KBM-7 (cell line): ENCODE results near the gene MRPS9.
A peak's percentile ranks its signal among the peaks of the same experiment; 100 is the strongest.

ENCODE experiments used
- DNase-seq: peaks from one replicate; pipeline ENCODE4 v3.0.0-alpha.2; 2015
- in situ Hi-C: fragments of 300-500 bp; cut with MboI; formaldehyde crosslinking; loops from 2 replicates; pipeline ENCODE4 v1.14.3; 2020; ENCODE audit warnings: low sequenced_read_pairs, low pct_unique_long_range_greater_than_20kb, mixed read lengths

MRPS9 gene

DNA sequence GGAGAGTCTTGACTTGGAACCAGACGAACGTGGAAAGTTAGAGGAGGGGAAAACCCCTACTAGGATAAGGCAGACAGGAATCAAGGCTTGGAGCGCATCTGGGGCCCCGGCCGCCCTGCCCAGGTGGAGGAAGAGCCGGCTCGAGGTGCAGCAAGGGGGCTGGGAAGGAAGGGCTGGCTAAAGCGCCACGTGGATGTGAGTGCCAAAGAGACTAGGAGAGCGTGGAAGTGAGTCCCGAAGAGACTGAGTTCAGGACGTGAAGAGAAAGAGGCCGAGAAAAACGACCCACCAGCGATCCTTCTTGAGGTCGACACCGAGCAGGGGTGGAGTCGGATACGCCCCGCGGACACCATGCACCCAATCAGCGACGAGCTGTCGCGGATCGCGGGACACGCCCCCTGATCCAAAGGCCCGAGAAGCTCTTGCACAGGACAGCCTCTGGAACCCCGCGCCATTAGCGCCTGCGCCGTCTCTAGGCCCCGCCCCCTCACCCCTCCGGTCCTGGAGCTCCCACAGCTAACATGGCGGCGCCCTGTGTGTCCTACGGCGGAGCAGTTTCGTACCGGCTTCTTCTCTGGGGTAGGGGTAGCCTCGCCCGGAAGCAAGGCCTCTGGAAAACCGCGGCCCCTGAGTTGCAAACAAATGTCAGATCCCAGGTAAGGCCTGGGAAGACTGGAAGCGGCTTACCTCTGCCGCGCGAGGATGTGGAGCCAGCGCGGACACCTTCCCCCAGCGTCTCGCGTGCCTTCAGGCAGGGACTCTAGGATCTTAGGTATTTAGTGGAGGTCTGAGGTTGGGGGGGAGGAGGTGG, at the start of gene MRPS9:
MRPS9 (plus strand) TSS at position 498 of the 811 bp plus-strand sequence; CDS start at position 522, 24 bp downstream.
- in situ Hi-C loops: no loop called here
- peak; percentile 98 for DNase-seq

DNA sequence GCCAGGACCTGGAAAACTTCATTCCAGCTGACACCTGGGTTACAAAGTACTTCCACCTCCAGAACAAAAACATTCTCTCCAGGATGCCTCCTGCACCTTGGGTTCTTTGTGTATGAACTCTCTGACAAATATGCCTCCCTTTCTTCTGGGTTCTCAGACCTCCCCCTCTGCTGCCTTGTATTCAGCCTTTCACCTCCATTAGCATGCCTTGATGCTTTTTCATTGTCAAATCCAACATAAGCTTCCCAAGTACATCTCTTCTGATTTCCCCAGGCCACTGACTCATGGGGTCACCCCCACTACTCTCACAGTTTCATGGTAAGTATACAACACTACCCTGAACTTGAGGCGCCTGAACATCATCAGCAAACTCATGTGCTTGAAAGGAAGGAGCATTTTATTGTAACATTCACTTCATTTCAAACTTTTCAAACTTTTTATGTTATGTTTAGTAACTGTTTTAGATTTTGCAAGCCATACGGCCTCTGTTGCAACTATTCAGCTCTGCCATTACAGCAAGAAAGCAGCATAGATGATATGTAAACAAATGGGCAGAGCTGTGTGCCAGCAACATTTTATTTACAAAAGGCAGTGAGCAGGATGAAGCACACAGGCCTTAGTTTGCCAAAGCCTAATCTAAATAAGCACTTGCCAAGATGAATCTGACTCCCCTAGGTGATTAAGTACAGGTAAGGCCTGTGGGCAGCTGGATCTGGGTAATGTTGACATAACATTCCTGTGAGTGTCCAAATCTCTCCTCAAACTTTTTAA, 32.5 kb upstream of the MRPS9 start:
- in situ Hi-C loops: no loop called here
- DNase-seq: no peak

- DNase-seq: no peak
- in situ Hi-C loops: no loop called here
Observed at GRCh38 chr2:105007367-105007766, 30.5 kb upstream of the MRPS9 start.

DNA sequence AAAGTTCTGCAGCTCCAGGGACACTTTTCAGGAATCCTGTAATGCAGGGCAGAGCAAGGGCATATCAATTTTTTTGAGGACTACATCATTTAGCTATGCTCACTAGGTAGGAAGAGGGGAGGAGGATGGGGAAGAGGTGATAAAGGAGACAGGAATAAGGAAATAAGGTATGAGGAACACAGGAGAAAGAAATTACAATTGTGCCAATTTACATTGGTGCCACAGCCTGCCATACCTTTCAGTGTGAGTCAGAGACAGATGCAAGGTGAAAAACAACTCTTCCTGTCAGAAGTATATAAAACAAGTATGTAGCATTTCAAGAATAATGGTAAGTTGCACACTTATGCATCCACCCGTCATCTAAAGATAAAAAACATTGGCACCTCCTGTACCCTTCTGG, 5.4 kb upstream of the MRPS9 start:
- in situ Hi-C loops: no loop called here
- DNase-seq: no peak

- in situ Hi-C loops: no loop called here
- no peak for DNase-seq
Observed at GRCh38 chr2:105034170-105034569, 3.7 kb upstream of the MRPS9 start.

- in situ Hi-C loops: no loop called here
Observed at GRCh38 chr2:105038383-105039061, 653 bp downstream of the MRPS9 start.

GRCh38 chr2:105039559-105039958, 1.7 kb downstream of the MRPS9 start:
- DNase-seq: no peak
- in situ Hi-C loops: no loop called here

More at GRCh38 chr2:105038383-105039061, 653 bp downstream of the MRPS9 start:
- DNase-seq: no peak

GRCh38 chr2:105042189-105042588, 4.3 kb downstream of the MRPS9 start:
- in situ Hi-C loops: no loop called here
- no peak for DNase-seq

GRCh38 chr2:105052773-105053172, 14.9 kb downstream of the MRPS9 start:
- in situ Hi-C loops: no loop called here

GRCh38 chr2:105055613-105056012, 17.7 kb downstream of the MRPS9 start:
- no peak for DNase-seq
- in situ Hi-C loops: no loop called here

More at GRCh38 chr2:105052773-105053172, 14.9 kb downstream of the MRPS9 start:
- DNase-seq: no peak

GRCh38 chr2:105056245-105056644, 18.4 kb downstream of the MRPS9 start:
- in situ Hi-C loops: no loop called here
- no peak for DNase-seq

GRCh38 chr2:105057005-105057404, 19.1 kb downstream of the MRPS9 start:
- in situ Hi-C loops: no loop called here
- no peak for DNase-seq

DNA sequence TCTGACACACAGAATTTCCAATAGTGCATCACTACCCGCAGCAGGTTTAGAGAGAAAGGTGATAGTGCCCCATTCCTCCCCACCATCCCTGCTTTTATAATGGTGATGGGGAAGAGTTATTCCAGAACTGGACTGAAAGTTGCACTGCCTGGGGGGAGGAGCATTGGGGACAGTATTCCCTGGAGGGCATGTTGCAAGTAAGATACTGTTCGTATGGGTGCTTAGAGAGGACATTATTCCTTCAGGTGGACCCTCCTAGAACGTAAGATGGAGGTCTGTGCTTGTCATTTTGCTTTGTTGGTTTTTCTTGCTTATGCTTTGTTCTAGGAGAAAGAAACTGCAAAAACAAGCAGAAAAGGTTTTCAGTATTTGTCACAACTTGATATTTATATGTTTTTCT, 23.7 kb downstream of the MRPS9 start:
- in situ Hi-C loops: no loop called here
- DNase-seq: no peak

DNA sequence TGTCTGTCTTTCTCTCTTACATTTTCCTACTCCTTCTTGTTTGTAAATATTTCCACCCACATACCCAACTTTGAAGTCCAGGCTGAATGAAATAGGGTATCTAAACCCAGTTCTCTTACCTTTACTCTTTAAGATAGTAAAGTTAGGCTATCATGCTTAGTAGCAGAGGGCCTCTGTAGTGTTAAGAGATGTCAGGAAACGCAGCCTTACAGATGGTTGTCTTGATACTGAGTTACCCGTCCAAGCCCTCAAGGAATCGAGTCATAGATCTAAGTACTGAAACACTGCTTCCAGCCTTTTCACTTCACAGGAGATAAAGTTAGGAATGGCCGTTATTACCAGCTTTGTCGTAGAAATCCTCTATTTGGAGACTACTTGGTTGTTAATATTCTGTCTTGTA, 24.3 kb downstream of the MRPS9 start:
- in situ Hi-C loops: no loop called here
- DNase-seq: no peak

GRCh38 chr2:105068387-105068786, 30.5 kb downstream of the MRPS9 start:
- DNase-seq: no peak
- in situ Hi-C loops: no loop called here

DNA sequence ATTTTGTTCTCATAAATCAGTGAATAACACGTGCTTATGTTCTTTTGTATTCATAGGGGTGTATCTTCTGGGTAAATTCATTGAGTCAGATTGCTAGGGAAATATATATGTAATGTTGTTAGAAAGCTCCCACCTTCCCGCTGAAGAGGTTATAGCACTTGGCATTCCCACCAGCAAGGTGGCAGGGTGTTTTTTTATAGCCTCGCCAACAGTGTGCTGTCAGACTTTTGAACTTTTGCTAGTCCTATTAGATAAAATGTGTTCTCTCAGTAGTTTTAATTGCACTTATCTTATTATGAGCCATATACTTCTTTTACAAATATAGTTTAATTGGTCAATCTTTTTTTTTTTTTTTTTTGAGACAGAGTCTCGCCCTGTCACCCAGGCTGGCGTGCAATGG, 31.0 kb downstream of the MRPS9 start:
- in situ Hi-C loops: no loop called here
- DNase-seq: no peak

DNA sequence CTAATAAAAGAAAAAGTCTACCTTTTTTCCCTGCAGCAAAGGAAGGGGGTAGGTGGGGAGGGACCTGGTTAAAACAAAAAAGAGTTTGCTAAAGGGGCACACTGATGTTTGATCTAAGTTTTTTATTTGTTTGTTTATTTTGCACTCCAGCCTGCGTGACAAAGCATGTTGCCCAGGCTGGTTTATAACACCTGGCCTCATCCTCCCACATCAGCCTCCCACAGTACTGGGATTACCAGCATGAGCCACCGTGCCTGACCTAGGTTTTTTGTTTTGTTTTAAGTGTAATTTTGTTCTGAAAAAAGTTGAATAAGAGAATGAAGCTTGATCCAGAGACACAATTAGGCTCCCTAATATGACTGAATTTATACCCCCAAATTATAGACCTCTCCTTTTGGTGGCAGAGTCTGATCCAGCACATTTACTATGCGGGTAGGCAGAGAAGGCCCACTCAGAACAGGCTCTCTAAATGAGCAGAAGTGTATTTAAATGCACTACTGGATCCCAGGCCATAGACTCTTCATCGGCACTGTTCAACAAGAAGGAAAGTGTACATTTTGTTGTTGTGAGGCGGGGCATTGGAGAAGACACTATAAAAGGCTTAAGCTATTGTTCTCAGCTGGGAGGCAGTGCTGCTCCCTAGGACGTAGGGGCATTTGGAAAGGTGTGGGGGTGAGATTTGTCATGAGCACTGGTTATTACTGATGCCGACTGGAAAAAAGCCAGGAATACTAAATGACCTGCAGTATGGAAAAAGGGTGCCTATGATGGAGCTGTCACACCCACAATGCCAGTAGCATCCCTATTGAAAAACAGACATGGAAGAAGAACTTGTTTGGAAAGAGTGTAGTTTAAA, 32.4 kb downstream of the MRPS9 start:
- no peak for DNase-seq
- in situ Hi-C loops: no loop called here

GRCh38 chr2:105071379-105071778, 33.5 kb downstream of the MRPS9 start:
- in situ Hi-C loops: no loop called here
- DNase-seq: no peak

DNA sequence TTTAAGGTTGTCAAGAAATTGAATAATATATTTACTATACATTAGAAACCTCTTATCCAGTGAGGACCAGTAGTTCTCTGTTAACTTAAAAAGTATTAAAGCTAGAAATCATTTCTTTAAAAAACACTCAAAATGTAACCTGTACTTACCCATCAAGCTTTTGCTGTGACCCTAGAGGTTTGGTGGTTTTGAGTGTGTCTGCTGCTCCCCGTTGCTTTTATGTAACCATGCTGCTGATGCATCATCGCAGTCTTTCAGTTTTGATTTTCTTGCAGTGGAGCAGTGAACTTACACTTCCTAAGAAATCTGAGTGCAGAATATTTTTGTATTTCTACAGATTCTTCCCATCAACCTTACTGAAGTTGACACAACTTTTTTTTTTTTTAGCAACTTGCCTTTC, 34.2 kb downstream of the MRPS9 start:
- in situ Hi-C loops: no loop called here

More for the DNA sequence above, 34.2 kb downstream of the MRPS9 start:
- no peak for DNase-seq
